GM20000 (cell line): ENCODE results near the gene ARHGAP45.
"Not testable (repeated sequence)": the region's sequence is repeated elsewhere in the genome, so short reads cannot be mapped to it uniquely, and the experiment has no call there.

ENCODE experiments used
- DNase-seq: peaks from one replicate; pipeline ENCODE4 v3.0.0; 2012; ENCODE audit warnings: low spot score
- CTCF ChIP-seq: IDR thresholded peaks from 2 replicates; pipeline ENCODE4 v1.5.1; 2012; ENCODE audit warnings: mild to moderate bottlenecking, control low read depth; ENCODE audit errors: extremely low read depth, missing control alignments

Gene ARHGAP45

GRCh38 chr19:1113986-1114483, 47.1 kb downstream of the ARHGAP45 start:
- no peak for DNase-seq
- TF ChIP-seq CTCF: no peak

GRCh38 chr19:1114728-1115127, 47.8 kb downstream of the ARHGAP45 start:
- not testable (repeated sequence) for DNase-seq

GRCh38 chr19:1115646-1116420, 48.9 kb downstream of the ARHGAP45 start:
- DNase-seq: no peak
- no peak for TF ChIP-seq CTCF

- TF ChIP-seq CTCF: no peak
- DNase-seq: no peak
Observed at GRCh38 chr19:1116726-1117581, 50.0 kb downstream of the ARHGAP45 start.

- no peak for TF ChIP-seq CTCF
- DNase-seq: no peak
Observed at GRCh38 chr19:1117654-1118053, 50.7 kb downstream of the ARHGAP45 start.

- no peak for DNase-seq
- TF ChIP-seq CTCF: no peak
Observed at GRCh38 chr19:1118999-1119398, 52.0 kb downstream of the ARHGAP45 start.

- no peak for DNase-seq
- no peak for TF ChIP-seq CTCF
Observed at GRCh38 chr19:1119475-1120217, 52.7 kb downstream of the ARHGAP45 start.
